NCI-H226 (cell line): ENCODE results near the gene MORF4L2.

Experiments used
- DNase-seq: peaks from one replicate; pipeline ENCODE4 v3.0.0-alpha.2; 2015

Gene MORF4L2

DNA sequence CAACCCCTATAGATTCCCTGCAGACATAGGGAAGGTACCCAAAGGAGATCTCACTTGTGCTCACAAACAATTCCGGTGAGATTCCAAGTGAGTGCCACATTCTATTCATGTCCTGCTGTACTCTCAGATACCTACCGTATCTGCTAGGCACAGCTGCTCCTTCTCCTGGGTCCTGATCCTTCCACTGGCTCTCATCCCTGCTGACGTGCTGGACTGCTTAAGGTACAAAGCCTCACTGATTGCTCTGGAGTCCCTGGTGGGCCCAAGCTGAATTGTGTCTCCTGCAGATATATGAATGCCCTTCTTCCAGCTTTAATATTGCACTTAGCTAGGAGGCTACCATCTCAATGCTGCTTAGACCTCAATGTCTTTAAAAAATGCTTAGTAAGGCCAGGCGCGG, 55.4 kb downstream of the MORF4L2 start:
- no peak for DNase-seq

DNA sequence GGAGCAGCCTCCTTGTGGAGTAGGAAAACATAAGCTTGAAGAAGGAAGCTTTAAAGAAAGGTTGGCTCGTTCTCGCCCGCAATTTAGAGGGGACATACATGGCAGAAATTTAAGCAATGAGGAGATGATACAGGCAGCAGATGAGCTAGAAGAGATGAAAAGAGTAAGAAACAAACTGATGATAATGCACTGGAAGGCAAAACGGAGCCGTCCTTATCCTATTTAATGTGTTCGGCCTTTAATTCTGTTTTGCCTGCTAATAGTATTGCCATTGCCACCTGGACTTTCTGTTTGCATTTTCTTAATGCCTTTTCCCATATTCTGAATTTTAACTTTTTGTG, 56.4 kb downstream of the MORF4L2 start:
- no peak for DNase-seq

DNA sequence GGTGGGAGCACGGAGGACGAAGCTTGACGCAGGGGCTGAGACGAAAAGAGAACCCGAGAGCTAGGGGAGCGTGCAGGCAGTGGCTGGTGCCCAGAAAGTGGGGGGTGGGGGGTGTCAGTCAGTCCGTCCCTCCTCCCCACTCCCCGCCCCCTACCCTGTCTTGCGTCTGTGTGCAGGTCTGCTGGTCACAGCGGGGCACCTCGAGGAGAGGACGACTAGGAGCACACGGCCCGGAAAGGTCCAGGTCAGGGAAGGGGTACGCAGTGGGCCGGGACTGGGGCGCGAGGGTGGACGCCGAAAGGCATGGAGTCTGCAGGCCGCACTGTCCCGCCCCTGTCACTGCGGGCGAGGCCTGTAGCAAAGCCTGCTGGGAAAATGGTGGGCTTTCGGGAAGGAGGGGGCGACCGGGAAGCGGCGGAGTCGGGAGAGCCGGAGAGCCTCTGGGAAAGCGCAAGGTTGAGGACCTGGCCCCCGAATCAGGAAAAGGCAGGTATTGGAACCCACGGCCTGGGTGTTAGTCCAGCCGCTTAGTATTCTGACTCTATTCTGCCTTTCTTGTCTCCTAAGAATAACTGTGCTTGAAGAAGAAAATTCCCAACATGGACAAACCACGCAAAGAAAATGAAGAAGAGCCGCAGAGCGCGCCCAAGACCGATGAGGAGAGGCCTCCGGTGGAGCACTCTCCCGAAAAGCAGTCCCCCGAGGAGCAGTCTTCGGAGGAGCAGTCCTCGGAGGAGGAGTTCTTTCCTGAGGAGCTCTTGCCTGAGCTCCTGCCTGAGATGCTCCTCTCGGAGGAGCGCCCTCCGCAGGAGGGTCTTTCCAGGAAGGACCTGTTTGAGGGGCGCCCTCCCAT, 57.0 kb downstream of the MORF4L2 start:
- peak; percentile 62 for DNase-seq

DNA sequence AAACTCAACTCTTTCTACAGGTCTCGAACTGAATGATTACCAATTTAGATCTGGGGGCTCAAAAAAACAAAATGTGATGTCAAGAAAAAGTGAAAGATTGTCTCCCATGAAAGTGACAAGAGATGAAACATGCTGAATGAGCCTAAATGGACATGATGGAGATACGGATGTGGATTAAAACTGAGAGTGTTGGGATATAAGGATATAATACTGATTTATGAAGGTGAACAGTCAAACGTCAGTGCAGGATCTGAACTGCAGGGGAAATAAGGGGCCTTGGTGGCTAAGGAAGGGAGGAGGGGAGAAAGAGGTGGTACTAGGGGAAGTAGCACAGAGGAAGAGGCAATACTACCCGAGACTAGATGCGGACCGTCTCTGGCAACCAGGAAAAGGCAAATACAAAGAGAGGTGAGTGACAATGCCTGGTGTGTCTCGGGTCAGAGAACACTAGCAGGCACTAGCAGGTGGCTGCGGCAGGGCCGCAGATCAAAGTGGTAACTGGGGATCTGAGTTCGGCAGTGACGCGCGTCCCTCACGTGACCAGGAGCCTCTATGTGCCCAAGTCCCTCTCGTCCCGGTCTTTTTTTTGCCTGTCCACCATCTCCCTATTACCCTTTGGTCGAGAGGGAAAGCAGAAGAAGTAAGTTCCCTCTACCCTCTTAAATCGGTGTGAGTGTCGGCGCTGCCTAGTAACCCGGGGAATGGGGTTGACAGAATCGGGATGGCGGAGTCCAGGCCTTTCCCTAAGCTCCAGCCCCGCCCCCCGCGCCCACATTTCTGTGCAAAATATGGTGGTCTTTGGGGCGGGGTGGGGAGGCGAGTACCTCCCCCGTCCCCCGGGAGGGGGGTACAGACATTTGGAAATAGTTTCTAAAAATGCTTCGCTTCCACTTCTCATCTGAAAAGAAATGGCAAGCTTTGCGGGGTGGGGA, 57.8 kb downstream of the MORF4L2 start, which contains the start of gene TCEAL1:
TSS of gene TCEAL1 (plus strand) at position 590 of the 932 bp plus-strand sequence. CDS start 942 bp downstream, outside the sequence.
- peak; percentile 7 for DNase-seq

DNA sequence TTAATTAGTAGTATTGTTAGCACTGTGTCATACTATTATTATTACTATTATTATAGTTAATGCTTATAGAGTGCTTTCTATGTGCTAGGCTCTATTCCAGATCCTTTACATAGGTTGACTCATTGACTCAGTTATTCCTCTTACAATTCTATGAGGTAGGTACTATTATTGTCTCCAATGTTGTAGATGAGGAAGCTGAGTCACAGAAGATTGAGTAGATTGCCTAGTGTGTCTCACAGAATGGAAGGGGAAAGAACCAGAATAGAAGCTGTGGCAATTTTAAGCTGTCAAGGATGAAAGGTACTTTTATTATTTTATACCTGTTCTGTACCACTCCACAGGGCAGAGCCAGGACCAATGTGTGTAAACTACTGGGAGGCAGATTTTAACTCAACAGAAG, 59.6 kb downstream of the MORF4L2 start:
- peak; percentile 10 for DNase-seq
